HG03520 (cell line): Measurements from ENCODE around the gene RCC1.
"Not testable (repeated sequence)": the region's sequence is repeated elsewhere in the genome, so short reads cannot be mapped to it uniquely, and the experiment has no call there.

Experiments
- ATAC-seq: cut with Tn5 transposase; IDR thresholded peaks from one replicate; pipeline ENCODE4 v1.9.1; 2021; ENCODE audit warnings: mild to moderate bottlenecking, moderate library complexity; ENCODE audit not compliant: unreplicated experiment

RCC1 gene, protein sequence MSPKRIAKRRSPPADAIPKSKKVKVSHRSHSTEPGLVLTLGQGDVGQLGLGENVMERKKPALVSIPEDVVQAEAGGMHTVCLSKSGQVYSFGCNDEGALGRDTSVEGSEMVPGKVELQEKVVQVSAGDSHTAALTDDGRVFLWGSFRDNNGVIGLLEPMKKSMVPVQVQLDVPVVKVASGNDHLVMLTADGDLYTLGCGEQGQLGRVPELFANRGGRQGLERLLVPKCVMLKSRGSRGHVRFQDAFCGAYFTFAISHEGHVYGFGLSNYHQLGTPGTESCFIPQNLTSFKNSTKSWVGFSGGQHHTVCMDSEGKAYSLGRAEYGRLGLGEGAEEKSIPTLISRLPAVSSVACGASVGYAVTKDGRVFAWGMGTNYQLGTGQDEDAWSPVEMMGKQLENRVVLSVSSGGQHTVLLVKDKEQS

DNA sequence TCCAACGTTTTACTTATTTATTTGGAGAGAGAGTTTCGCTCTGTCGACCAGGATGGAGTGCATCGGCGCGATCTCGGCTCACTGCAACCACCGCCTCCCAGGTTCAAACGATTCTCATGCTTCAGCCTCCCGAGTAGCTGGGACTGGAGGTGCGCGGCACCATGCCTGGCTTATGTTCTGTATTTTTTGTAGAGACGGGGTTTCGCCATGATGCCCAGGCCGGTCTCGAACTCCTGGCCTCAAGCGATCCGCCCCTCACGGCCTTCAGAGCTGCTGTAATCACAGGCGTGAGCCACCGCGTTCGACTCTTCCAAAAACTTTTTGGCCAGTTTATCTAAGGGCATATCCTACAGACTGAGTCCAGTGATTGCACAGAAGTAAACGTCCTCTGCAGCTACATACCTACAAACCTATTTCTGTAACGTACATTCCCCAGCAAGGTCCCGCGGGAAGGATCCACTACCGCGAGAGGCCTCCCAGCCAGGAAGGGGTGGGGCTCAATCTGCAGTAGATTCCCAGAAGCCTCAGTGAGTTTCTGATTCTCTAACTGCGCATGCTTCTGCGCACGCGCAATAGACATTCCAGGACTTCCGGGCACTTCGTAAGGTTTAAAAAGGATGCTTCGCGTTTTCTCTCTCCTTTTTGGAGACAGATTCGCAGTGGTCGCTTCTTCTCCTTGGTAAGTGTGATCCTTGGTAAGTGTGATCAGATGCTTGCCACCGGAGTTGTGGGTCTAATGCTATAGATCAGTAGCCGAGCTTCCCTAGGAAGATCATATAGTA lies at the start of gene RCC1:
TSS of gene RCC1 (plus strand) at position 638 of the 782 bp plus-strand sequence. CDS start 23,824 bp downstream, outside the sequence.
- ATAC-seq, result peak; percentile 77

DNA sequence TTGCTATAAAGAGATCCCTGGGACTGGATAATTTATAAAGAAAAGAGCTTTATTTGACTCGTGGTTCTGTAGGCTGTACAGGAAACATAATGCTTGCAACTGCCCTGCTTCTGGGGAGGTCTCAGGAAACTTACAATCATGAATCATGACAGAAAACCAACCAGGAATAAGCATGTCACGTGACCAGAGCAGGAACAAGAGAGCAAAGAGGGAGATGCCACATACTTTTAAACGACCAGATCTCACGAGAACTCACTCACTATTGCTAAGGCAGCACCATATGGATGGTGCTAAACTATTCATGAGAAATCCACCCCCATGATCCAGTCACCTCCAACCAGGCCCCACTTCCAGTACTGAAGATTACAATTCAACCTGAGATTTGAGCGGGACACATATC lies 49.8 kb upstream of the RCC1 start:
- ATAC-seq, result no peak

DNA sequence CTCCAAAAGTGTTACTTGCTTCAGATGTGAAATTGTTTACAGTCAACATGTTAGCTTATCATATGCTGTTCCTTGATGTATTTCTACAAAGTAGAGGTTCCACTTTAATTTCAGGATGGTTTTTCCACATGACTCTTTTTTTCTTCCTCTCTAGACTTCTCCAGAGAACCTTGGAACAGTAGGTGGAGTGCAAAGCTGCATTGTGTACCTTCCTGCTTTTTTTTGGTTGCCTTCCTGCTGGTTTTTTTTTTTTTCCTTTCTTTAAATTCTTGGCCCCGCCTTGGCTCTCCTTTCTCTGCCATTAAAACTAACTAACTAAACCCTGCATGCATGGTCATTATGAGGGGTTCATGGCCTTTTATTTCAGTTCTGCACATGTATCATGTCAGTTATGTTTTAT lies 48.2 kb upstream of the RCC1 start:
- ATAC-seq, result no peak

DNA sequence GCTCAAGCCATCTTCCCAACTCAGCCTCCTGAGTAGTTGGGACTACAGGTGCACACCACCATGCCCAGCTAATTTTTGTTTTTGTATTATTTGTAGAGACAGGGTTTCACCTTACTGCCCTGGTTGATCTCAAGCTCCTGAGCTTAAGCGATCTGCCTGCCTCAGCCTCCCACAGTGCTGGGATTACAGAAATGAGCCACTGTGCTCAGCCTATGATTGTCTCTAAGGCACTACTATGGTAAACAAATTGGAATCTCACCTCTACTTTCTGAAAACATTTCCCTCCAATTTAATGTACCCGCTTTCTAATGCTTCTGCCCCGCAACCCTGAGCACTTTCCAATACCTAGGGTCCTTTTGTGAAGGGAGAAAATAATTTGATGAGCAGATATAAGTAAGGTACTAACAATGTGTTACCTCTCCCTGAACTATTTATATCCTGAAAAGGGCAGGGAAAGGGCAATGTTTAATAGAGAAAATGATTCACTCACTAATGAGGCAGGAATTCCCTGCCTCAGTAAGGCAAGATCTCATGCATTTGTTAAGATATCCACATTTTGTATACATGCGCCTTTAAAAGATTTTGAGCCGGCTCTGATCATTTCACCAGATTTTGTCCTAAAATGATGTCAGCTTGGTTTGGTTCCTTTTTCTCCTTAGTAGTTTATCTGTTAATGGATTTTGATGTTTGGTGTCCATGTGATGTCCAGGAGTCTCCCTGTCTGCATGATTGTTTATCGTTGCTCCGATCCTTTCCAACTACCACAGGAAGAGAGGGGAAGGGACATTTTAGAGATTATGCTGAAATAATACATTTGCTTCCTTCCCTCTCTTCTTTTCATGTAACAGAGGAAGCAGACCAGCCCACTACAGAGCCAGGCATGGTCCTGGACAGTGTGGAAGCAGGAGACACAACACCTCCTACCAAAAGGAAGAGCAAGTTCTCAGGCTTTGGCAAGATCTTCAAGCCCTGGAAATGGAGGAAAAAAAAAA lies 47.3 kb upstream of the RCC1 start:
- ATAC-seq, result no peak

DNA sequence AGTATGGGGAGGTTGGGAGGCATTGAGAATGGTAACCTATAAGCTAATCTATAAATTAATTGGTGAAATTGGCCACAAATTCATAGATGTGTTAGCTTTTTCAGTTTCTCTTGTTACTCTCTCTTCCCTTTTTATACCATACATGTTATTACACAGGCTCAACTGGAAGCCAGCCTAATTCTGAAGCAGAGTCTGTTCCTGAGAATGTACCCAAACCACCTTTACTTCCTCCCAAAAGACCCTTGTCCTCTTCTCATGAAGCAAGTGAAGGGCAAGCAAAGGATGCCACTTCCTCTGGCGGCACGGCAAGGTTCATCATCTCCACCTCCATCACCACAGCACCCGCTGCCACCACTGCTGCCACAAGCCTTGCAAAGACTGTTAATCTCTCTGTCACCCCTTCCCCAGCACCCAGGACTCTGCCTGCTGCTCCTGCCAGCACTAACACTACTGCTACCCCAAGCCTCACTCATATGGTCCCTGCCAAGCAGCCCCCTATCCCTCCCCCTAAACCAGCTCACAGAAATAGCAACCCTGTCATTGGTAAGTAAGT lies 39.5 kb upstream of the RCC1 start:
- ATAC-seq, result no peak

DNA sequence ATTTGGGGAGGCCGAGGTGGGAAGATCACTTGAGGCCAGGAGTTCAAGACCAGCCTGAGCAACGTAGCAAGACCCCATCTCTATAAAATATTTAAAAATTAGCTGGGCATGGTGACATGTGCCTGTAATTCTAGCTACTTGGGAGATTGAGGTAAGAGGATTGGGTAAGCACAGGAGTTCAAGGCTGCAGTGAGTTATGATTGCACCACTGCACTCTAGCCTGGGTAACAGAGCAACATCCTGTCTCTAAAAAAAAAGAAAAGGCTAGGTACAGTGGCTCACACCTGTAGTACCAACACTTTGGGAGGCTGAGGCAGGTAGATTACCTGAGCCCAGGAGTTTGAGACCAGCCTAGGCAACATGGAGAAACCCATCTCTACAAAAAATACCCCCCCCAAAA lies 35.7 kb upstream of the RCC1 start:
- no peak for ATAC-seq

DNA sequence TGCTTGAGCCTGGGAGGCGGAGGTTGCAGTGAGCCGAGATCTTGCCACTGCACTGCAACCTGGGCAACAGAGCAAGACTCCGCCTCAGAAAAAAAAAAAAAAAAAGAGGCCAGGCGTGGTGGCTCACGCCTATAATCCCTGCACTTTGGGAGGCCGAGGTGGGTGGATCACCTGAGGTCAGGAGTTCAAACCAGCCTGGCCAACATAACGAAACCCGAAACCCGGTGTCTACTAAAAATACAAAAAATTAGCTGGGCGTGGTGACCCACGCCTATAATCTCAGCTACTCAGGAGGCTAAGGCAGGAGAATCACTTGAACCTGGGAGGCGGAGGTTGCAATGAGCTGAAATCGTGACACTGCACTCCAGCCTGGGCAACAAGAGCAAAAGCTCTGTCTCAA lies 26.3 kb upstream of the RCC1 start:
- ATAC-seq, result not testable (repeated sequence)

DNA sequence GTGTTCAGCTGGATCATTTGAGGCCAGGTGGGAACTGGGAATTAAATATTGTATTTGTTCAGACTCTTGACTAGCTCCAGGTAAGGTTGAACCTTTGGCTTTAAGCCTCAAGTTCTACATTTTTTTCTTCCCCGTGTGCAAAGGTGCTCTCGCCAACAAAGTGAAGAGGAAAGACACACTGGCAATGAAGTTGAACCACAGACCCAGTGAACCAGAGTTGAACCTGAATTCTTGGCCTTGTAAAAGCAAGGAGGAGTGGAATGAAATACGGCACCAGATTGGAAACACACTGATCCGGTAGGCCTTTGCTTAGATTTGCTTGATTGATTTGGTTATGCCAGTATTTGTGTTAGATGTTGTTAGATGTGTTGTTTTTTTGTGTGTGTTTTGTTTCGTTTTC lies 25.5 kb upstream of the RCC1 start:
- ATAC-seq, result no peak

DNA sequence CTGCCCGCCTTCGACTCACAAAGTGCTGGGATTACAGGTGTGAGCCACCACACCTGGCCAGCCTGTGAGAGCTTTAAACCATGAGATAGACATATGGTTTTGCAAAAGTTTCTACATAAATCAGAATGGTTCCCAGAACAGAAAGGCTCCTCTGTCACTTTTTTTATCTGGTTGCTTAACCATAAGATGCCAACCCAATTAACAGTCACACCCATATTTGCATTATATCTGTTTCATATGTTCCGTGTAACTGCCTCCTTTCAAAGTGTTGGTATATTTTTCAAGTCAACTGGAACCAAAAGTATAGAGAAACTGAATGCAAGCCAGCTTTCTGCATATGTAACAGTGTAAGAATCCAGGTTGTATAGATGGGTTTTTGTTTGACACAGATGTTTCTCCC lies 23.7 kb upstream of the RCC1 start:
- no peak for ATAC-seq

DNA sequence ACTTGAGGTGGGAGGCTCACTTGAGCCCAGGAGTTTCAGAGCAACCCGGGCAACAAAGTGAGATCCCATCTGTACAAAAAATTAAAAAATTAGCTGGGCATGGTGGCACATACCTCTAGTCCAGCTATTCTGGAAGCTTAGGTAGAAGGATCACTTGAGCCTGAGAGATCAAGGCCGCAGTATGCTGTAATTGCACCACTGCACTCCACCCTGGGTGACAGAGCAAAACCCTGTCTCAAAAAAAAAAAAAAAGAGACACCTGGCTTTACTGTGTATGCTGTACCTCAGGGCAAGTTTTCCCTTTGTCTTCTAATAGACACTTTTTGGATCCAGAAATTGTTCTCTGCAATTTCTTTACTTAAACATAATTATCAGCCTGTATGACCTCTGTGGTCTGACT lies 23.1 kb upstream of the RCC1 start:
- ATAC-seq, result no peak

DNA sequence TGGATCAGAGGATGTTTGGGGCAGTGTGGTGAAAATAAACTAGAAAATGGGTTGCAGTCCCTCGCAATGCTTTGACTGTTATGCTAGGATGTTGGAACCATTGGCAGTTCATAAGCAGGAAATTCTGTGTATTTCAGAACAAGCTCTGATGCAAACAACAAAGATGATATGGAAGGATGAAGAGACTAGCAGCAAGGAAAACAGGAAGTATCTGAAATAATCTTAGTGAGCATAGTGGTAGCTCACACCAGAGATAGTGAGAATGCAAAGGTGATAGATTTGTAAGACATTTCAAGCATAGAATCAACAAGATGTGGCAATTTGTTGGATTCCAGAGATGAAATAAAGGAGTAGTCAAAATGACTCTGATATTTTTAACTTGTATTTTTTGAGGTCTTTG lies 11.1 kb upstream of the RCC1 start:
- ATAC-seq, result no peak

DNA sequence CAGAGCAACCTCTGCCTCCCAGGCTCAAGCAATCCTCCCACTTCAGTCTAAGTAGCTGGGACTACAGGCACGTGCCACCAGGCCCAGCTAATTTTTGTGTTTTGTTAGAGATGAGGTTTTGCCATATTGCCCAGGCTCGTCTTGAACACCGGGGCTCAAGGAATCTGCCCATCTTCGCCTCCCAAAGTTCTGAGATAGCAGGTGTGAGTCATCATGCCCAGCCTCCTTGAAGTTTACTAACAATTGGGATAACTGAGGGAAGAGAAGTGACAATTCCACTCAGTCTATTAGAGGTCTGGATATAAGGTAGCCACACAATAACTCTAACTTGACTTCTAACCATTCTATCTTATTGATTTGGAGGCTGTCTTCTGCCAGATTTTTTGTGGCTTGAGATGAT lies 6.3 kb upstream of the RCC1 start:
- ATAC-seq, result no peak

DNA sequence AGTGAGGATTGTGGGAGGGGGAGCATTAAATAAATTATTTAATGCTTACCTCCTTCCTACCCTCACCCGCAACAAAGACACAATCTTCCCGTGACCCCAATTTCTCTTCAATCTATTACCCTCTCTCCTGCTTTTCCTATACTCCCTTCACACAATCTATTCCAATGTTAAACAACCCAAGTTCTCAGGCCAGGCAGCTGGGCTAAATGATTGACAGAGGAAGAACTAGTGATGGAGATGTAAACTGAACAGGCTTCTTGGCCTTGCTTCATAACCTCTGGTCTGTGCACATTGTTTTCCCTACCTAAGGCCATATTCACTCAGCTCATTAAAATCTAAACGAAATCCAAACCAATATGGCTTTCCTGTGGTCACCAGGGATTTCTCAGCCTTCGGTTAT lies 3.9 kb upstream of the RCC1 start:
- no peak for ATAC-seq

DNA sequence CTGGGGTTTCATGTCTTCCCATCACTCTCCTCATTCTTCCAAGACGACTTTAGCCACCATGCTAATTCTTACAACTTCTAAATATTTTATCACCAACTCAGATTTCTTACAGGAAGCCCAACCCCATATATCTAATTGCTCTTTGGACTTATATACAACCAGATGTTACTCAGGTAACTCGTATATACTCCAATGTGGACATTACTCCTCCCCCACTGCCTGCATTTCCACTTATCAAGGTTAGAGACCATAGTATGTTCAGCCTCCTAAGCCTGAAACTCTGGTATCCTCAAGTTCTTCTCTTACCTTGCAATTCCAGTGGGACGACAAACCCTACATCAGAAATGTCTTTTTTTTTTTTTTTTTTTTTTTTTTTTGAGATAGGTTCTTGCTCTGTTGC lies 2.7 kb upstream of the RCC1 start:
- no peak for ATAC-seq

DNA sequence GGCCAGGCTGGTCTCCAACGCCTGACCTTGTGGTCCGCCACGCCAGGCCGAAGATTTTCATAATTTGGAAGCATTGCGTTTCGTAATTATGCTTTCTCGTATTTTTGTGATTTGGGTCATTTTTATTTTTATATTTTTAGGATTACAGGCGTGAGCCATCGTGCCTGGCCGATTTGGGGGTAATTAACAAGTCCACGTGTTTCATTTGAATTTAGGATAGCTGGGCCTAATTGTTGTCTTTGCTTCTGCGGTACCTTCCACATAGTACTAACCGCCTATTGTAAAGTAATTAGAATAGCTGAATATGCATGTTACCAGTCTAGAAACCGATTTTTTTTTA lies 1.0 kb downstream of the RCC1 start:
- ATAC-seq, result no peak

DNA sequence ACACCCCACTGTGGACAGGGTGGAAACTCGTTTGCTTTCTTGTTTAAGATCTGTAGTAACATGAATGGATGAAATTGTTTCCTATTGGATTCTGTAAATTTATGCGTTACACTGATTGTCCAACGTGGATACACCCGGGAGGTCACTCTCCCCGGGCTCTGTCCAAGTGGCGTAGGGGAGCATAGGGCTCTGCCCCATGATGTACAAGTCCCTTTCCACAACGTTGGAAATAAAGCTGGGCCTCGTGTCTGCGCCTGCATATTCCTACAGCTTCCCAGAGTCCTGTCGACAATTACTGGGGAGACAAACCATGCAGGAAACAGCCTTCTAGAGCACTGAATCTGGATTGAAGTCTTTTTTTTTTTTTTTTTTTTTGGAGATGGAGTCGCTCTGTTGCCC lies 1.4 kb downstream of the RCC1 start:
- ATAC-seq, result no peak

DNA sequence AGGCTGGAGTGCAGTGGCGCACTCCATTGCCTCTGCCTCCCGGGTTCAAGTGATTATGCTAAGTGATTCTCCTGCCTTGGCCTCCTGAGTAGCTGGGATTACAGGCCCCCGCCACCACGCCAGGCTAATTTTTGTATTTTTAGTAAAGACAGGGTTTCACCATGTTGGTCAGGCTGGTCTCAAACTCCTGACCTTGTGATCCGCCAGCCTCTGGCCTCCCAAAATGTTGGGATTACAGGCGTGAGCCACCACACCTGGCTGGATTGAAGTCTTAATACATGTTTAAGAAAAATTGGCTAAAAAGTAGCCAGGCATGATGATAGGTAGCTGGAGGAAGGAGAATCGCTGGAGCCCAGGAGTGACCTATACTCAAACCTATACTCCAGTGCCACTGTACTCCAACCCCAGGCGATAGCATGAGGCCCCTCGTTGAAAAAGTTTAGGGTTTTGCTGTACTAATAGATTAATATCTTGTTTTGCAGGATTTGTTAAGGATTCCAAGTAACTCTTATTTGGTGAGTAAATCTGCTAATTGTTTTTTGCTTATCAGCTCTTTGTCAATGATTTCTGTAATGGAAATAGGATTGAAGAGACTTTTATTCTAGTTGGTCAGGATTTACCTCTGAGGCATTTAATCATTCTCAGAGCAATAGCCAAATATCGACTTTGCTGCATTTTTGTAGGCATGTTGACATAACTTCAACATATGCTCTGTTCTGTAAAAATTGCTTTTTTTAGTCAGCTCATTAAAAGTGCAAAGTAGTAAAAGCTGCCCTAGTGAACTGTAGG lies 2.0 kb downstream of the RCC1 start:
- no peak for ATAC-seq

DNA sequence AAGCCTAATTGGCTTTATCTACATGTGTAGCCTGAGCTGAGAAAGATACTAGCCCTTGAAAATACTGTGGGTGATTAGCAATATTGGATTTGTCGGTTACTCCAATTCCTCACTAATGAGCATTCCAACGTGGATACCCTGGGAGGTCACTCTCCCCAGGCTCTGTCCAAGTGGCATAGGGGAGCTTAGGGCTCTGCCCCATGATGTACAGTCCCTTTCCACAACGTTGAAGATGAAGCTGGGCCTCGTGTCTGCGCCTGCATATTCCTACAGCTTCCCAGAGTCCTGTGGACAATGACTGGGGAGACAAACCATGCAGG lies 2.6 kb downstream of the RCC1 start:
- ATAC-seq, result no peak

DNA sequence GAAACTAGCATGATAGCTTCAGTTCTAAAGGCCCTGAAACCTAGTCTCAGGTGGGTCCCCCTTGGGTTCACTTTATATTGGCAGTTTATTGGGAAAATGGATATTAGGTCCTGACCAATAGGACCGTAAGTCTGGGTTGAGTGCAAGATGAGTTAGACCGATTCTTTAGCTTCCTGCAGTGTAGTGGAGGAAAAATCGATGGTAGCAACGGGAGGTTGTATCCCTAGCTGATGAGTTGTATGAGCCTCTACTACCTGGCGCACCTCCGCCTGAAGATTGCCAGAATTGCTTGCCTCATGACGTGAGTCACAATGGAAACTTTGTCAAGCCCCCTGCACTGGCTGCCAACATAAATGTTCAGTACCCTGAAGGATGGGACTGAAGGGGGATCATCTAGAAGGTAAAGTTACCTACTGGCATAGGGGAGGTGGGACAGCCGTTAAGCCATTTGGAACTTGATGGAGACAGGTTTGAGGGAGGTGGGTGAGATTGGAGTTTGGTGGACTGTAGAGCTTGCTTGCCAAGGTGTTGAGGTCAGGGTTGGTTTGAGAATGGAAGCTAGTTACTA lies 3.9 kb downstream of the RCC1 start:
- ATAC-seq, result no peak
